Fibroblast of the aortic adventitia (primary cell): ENCODE measurements around the gene WDR7. TPM values are rescaled to one million over a fixed set of nuclear protein-coding genes. Genes with fewer than 3 reads are reported as not detected.

Source experiments
- DNase-seq: peaks from one replicate; pipeline ENCODE4 v3.0.0-alpha.2; 2010; ENCODE audit warnings: low read depth
- H3K4me3 ChIP-seq: 2 replicates; pipeline ENCODE4 v1.5.1; 2011; ENCODE audit warnings: low read depth, mild to moderate bottlenecking, control low read depth, low read length, moderate library complexity
- CTCF ChIP-seq: IDR thresholded peaks from 2 replicates; pipeline ENCODE4 v1.5.1; 2011; ENCODE audit warnings: mild to moderate bottlenecking, low read length, control low read depth, inconsistent platforms; ENCODE audit not compliant: insufficient read depth
- total RNA-seq: library from RNA; depleted of rRNA; stranded (reverse); fragments of >200 nt; gene quantifications from 2 replicates; pipeline ENCODE4 v1.2.3, GENCODE V29; 2012; ENCODE audit warnings: low replicate concordance

WDR7 gene
- total RNA-seq, 1 donor = 24.0 TPM

- no peak for TF ChIP-seq CTCF
- no peak overlapping the region for H3K4me3 ChIP-seq
- no peak for DNase-seq
Measured at GRCh38 chr18:56977771-56978170, 326.6 kb downstream of the WDR7 start.

GRCh38 chr18:56980151-56980550 is 329.0 kb downstream of the WDR7 start:
- no peak for DNase-seq
- no peak for TF ChIP-seq CTCF
- H3K4me3 ChIP-seq = no peak overlapping the region

GRCh38 chr18:56982766-56983165 is 331.6 kb downstream of the WDR7 start:
- TF ChIP-seq CTCF = no peak
- no peak for DNase-seq
- H3K4me3 ChIP-seq = no peak overlapping the region

- TF ChIP-seq CTCF = no peak
- DNase-seq = no peak
- no peak overlapping the region for H3K4me3 ChIP-seq
Measured at GRCh38 chr18:56983275-56983992, 332.3 kb downstream of the WDR7 start.

- TF ChIP-seq CTCF = no peak
- no peak overlapping the region for H3K4me3 ChIP-seq
- no peak for DNase-seq
Measured at GRCh38 chr18:56984731-56985130, 333.6 kb downstream of the WDR7 start.

- H3K4me3 ChIP-seq = no peak overlapping the region
- no peak for TF ChIP-seq CTCF
- no peak for DNase-seq
Measured at GRCh38 chr18:56986829-56987228, 335.7 kb downstream of the WDR7 start.

- DNase-seq = no peak
- TF ChIP-seq CTCF = no peak
- H3K4me3 ChIP-seq = no peak overlapping the region
Measured at GRCh38 chr18:56987236-56987635, 336.1 kb downstream of the WDR7 start.
